Measurements from ENCODE around the gene RAD9A.

Gene RAD9A

GRCh38 chr11:67357831-67358670, 33.7 kb upstream of the RAD9A start:
- no peak for DNase-seq

DNA sequence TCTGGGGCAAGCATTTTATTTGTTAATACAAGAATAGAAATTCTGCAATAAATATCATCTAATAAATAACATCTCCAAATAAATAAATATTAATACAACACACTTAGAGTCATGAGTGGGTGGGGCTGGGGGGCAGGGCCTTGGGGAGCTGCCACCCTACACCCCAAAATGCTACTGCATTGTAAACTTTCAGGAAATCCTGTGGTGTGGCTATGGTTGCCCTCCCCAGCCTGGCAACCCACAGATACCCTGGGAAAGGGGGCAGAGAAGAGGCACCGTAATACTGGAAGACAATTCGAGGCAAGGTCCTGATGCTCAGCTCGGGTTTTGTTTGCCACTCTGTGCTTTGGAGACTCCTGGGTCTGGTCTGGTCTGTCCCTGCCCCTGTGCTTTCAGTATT, 27.6 kb upstream of the RAD9A start:
- DNase-seq: peak in 1 of 2 donors; percentile 34

DNA sequence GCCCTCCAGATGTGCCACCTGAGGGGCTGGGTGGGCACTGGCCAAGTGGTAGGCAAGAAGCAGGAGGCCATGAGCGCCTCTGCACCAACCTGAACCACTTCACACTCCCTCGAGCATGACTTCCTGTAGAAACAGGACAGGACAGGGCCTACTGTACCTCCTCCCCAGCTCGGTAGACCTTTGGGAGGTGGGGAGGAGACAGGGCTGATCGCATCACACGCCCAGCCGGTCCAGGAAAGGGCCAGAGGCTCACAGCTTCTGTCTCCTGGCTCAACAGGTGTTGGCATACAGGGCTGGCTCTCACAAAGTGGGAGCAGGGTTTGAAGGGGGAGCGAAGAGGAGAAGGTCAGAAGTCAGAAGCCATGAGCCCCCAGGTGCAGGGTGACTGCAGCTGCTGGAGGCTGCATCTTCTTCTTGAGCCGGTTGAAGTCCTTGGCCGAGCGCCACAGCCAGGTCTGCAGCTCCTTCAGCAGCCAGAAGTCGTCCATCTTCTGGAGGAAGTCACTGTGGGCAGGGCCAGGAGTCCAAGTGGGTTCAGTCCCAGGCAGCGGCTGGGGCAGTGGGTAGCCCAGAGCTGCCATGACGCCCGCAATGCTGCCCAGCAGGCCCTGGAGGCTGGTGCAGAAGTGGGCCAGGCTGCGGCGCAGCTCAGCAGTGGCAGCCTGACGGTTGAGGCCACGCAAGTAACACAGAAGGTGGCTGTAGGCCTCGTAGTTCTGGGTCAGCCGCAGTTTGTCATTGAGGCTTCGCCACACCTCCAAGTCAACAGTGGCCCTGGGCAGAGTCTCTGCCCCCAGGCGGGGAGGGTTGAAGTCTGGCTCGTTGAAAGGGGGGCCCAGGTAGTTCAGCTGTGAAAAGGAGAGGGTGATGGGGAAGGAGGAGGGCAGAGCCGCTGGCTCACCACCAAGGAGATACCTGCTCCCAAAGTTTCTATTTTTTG, 26.7 kb upstream of the RAD9A start:
- no peak for DNase-seq

DNA sequence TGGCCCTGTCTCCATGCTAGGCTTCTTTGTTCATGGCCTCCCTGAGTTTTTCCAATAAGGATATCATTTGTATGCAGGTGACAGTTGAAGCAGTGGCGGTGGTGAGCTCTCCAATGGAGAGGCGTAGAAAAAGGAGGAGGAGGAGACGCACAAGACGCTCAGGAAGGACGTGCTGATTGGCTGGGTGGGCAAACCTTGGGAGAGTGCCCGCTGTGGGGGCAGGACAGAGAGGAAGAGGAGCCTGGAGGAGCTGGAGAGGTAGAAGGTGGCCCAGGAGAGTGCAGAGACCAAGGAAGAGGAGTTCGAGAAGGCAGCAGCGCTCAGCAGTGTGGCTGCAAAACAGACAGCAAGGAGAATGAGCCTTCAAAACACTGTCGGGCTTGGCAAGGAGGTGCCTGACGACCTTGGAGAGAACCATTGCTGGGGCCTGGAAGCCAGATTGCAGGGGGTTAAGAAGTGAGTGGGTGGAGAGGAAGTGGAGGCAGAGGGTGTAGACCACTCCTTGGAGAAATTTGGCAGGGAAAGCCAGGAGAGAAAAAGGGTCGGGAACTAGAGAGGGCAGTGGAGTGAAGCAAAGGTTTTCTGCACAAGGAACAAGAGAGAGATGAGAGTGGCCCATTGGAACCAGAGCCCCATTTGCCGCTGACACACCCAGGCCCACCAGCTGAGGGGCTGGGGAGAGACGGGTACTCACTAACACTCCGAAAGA, 25.9 kb upstream of the RAD9A start:
- DNase-seq: no peak

- no peak for DNase-seq
These were observed 25.2 kb upstream of the RAD9A start for GRCh38 chr11:67366546-67366945.

DNA sequence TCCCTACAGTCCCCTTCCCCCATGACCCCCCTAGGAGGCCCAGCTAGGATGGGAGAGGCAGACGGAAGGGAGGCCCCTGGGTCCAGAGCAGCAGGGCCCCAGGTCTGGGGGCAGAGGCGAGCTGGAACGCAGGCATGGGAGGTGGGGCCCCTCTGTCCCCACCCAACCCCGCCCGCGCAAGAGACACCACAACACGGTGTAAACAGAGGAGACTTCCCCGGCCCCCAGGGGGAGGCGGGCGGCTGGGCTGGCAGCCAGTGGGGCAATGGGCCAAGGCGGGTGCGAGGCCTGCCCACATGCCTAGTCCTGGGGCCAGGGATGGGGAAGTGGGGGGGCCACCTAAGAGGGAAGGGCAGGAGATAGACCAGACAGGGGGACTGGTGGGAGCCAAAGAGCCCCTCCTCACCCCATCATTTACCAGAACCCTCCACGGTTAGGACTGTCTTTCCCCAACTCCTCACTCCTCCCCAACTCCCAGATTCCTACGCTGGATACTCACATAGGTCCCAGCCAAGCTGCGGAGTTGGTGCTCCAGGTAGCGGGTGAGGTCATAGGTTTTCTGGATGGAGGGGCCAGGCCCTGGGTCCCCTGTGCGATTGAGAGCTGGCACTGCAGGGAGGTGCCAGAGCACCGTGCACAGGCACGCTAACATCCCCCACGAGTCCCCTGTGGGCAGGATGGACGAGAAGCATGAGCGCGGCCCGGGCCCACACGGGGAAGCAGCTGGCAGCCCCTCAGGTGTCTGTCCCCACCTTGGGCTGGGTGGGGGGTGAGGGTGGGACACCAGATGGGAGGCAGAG, 24.6 kb upstream of the RAD9A start:
- no peak for DNase-seq

GRCh38 chr11:67367761-67368227, 24.0 kb upstream of the RAD9A start:
- no peak for DNase-seq

- DNase-seq: peak in 1 of 2 donors; percentile 45
These were observed 23.2 kb upstream of the RAD9A start for GRCh38 chr11:67368621-67369020.

DNA sequence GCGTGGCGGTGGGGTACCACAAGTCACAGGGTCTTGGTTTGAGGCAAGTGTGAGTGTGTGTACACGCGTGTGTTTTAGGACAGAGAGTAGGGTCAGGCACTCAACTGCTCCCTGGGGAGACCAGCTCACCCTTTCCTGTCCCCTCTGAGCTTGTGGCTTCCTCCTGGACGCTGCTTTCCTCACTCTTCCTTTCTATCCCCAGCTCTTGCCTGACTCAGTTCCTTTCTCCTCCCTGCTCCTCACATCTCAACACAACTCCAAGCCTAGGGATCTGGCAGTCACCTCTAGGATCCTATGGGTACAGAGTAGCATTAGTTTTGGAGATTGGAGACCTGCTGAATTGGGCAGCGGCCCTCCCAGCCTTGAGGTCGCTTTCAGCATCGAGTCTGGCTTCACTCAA, 22.5 kb upstream of the RAD9A start:
- no peak for DNase-seq

- DNase-seq: no peak
These were observed 21.9 kb upstream of the RAD9A start for GRCh38 chr11:67369801-67370284.

GRCh38 chr11:67370351-67371076, 21.3 kb upstream of the RAD9A start:
- no peak for DNase-seq

DNA sequence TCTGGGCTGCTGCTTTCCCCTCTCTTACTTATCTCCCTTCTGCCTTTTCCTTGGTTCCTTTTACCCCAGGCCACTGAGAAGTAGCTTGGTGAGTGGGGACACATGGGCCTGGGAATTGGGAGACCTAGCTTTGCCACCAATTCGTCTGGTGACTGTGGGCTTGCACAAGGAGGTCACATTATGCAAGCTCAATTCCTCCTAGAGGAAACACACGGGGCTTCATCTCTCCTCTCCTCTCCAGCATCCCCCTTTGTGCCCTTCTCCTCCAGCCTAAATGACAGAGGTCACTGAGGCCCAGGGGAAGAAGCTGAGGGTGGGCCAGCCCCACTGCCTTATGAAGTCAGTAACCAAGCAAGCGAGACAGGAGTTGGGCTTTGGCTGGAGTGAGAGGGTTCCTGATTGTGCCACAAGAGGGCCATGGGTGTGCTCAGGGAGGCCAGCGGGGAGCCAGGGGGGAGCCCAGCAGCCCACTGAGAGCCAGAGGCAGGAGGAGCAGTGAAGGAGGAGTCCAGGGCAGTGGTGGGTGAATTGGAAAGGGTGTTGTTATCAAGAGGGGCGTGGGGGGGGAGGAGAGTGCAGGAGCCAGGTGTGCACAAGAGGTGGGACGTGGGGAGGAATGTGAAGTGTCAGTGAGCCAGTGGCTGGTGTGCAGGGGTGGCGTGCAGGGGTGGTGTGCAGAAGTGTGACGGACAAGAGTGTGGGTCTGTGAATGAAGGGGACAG, 20.4 kb upstream of the RAD9A start:
- peak; percentile 29 to 52 for DNase-seq

- no peak for DNase-seq
These were observed 19.9 kb upstream of the RAD9A start for GRCh38 chr11:67371911-67372320.

GRCh38 chr11:67372321-67372992, 19.3 kb upstream of the RAD9A start:
- DNase-seq: peak in 1 of 2 donors; percentile 32

GRCh38 chr11:67372993-67373647, 18.7 kb upstream of the RAD9A start, which contains the start of gene CLCF1:
Gene CLCF1 (minus strand): TSS chr11:67373598. CDS start chr11:67373539, 59 bp downstream.
- peak; percentile 43 to 56 for DNase-seq

DNA sequence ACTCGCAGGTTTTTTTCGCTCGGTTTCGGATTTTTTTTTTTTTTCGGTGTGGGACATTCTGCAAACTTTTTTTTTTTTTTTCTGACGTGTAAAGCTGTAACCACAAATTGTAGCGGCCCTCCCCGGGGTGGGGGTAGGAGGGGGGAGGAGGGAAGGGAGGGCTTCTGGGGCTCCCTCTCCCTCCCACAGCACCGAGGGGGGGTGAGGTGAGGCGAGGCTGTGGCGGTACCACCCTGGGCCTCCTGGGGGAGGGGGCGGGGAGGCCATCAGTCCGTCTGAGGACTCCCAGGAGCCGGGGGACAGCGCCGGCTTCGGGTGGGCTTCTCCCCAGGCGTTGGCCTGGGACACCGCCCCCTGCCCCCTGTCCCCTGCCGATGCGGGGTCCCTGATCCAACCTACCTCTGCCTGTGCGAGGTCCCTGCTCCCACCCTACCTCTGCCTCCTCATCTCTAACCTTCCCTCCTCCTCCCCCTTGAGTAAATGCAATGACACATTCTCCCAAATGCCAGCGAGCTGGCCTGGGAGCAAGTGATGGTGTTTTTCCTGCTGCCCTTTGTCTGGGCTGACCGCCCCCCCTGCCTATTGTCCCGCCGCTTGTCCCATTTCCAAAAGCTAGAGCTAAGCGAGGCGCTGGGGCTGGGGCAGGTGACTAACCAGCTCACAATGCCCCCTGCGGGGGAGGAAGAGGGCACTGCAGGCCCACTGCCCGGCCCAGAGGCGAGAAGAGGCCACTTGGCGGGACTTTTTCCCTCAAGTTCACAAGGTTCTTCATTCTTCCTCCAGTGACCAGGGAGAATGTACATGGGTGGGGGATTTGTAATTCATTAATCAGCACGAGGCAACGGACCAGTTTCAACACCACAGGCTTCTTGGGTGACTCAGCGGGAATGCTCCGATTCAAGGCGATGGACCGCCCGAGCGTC, 17.9 kb upstream of the RAD9A start:
- peak; percentile 90 to 91 for DNase-seq

GRCh38 chr11:67374571-67375281, 17.1 kb upstream of the RAD9A start:
- DNase-seq: no peak
